Limb (tissue), 2 donors: ENCODE measurements around the gene DUSP8.
"Not testable (repeated sequence)": the region's sequence is repeated elsewhere in the genome, so short reads cannot be mapped to it uniquely, and the experiment has no call there.

Experiments used
- DNase-seq, 2 donors: peaks; one replicate each; pipeline ENCODE4 v3.0.0-alpha.2; 2016; ENCODE audit errors: extremely low spot score in 2 of 2

The DUSP8 gene

DNA sequence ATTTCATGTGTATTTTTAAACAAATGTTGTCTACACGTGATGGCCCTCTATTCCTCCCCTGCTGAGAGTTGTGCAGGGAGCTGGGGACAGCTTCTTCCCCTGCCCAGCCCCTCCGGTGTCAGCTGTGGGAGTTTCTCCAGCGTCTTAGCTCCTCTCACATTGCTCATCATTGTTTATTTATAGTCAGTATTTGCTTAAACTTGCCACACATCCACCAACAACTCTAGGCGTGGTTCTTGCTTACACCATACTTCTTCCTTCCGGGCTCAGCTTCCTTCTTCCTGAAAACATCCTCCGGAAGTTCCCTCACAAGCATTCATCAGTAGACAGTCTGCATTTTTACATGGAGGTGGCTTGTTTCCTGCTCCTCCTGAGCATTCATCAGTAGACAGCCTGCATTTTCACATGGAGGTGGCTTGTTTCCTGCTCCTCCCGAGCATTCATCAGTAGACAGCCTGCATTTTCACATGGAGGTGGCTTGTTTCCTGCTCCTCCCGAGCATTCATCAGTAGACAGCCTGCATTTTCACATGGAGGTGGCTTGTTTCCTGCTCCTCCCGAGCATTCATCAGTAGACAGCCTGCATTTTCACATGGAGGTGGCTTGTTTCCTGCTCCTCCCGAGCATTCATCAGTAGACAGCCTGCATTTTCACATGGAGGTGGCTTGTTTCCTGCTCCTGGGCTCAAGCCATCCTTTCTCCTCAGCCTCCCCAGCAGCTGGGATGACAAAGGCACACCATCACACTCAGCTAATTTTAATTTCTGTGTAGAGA is 17.3 kb upstream of the DUSP8 start:
- DNase-seq = not testable (repeated sequence)

- DNase-seq = no peak
These were observed 14.6 kb upstream of the DUSP8 start for GRCh38 chr11:1586699-1587098.

GRCh38 chr11:1584661-1585370 is 12.7 kb upstream of the DUSP8 start, which contains the start of gene KRTAP5-1:
TSS of gene KRTAP5-1 (minus strand) at chr11:1585283. CDS start at chr11:1585249, 34 bp downstream.
- not testable (repeated sequence) for DNase-seq

DNA sequence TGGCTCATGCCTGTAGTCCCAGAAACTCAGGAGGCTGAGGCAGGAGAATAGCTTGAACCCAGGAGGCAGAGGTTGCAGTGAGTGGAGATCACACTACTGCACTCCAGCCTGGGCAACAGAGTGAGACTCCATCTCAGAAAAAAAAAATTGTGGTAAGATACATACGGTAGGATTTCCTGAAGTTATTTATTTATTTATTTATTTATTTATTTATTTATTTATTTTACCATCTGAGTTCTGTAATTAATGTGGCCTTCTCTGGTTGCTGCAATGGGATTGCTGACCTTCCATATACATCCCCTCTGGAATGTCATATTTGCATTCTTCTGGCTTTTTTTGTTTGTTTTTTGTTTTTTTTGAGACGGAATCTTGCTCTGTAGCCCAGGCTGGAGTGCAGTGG is 10.8 kb upstream of the DUSP8 start:
- not testable (repeated sequence) for DNase-seq

DNA sequence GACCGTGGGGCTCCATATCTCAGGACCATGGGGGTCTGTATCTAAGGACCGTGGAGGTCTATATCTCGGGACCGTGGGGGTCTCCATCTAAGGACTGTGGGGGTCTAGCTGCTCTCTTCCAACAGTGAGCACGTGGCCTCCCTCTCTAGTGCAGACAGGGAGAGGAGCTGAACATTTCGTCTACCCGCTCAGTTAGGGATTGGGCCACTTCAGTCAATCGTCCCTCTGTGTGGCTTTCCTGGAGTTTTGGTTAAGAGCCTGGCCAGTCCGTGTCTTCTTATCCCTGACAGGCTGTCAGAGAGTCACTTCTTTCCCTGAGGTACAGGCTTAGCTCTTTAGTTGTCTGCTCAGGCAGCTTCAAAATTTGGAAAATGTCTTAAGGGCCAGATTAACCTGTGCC is 9.9 kb upstream of the DUSP8 start:
- DNase-seq = no peak

DNA sequence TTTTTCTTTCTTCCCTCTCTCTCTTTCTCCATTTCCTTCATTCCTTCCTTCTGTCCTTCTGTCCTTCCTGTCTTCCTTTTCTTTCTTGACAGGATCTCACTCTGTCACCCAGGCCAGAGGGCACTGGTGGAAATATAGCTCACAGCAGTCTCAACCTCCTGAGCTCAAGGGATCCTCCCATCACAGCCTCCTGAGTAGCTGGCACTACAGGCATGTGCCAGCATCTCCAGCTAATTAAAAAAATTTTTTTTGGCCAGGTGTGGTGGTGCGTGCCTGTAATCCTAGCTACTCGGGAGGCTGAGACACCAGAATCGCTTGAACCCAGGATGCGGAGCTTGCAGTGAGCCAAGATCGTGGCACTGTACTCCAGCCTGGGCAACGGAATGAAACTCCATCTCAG is 4.8 kb upstream of the DUSP8 start:
- DNase-seq = no peak

- not testable (repeated sequence) for DNase-seq
These were observed 3.7 kb upstream of the DUSP8 start for GRCh38 chr11:1575756-1576155.

DNA sequence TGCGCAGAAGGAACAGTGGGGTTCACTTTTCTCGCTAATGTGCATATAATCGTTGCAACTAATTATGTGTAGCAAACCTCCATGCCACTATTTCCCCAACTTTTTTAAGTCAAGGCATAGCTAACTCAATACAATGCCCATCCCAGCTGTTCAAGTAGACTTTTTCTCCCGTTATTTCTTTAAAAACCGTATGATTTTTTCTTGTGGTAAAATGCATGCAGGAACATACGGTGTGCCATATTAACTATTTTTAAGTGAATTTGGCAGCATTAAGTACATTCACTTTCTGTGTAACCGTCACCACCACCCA is 2.8 kb upstream of the DUSP8 start:
- DNase-seq = no peak

DNA sequence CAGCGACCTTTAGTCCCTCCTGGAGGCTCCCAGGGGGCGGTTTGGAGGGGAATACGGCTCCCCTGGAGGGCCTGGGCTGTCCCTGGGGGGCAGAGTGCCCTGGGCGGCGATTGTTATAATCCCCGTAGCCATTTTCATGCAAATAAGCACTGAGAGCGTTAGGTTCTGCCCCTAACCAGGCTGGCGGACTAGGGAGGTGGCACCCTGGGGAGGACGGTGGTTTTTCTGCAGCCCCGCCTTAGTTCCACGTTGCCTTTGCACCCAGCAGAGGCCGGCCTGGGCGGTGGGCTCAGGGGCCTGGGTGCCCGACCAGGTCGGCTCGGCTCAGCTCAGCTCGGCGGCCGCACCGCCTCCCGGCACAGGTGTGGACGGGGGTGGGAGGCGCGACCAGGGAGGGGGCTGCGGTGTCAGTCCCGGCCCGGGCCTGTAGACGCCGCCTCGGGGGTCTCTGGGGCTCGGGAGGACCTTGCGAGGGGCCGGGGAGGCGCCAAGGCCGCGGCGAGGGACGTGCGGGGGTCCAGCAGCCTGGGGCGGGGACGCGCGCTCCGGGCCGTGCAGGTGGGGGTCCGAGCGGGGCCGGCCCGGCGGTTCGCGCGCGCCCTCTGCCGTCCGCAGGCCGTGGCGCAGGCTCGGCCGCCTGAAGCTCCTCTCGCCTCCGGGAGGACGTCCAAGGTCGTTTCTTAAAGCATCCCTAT is 2.3 kb upstream of the DUSP8 start:
- peak; percentile 44 to 80 for DNase-seq

DNA sequence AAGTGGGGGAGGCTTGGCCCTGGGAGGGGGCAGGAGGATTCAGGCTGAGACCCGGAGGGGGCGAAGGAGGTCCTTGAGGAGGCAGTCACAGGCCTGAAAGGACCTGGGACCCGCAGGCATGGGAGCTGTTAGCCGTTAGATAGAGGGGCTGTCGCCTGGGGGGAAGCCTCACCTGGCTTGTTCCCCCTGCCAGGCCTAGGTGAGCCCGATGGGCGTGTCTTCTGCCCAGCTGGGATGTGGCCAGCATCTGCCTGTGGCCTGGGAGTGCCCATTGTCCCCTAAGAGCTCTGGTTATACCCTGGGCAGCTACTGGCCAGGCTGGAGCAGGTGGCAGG is 1.8 kb upstream of the DUSP8 start:
- DNase-seq = peak in 1 of 2 donors; percentile 56

- peak in 1 of 2 donors; percentile 62 for DNase-seq
These were observed 1.2 kb upstream of the DUSP8 start for GRCh38 chr11:1573077-1573902.

DNA sequence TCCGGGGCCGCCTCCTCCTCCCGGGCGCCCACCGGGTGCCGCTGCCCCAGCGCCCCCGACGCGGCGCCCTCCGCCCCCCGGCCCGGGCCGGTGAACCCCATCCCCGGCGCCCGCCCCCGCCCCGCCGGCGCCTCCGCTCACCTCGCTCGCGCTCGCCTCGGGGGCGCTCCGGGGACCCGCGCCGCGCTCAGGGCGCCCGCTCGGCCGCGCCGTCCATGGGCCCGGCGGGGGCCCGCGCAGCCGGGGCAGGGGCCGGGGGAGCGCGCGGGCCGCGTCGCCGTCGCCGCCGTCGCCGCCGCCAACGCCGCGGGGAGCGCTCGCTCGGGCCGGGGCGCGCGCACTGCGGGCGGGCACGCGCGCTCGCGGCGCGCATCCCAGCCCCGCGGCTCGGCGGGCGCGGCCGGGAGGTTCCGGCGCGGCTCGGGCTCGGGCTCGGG is 293 bp downstream of the DUSP8 start:
- DNase-seq = peak in 1 of 2 donors; percentile 62

GRCh38 chr11:1570896-1571759 is 943 bp downstream of the DUSP8 start:
- DNase-seq = peak in 1 of 2 donors; percentile 72

GRCh38 chr11:1570531-1570895 is 1.6 kb downstream of the DUSP8 start:
- DNase-seq = no peak

DNA sequence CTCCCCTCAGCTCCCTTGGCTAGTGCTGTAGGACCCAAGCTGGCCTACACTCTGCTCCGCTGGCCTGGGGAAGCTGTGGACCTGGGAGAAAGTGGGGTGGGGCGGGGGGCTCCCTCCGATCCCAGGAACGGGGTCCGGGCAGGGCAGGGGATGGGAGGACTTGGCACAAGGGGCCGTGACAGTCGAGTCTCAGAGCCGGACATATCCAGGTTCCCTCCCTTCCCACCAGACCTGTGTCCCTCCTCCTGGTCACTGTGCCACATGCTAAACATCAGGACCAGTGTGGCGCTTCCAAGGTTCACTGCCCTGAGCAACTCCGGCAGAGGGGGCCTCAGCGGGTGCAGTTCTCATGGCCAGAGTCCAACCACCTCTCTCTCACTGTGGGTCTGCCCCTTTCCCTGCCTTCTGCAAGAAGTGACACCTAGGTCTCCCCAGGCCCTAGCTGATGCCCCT is 2.0 kb downstream of the DUSP8 start:
- peak in 1 of 2 donors; percentile 28 for DNase-seq

GRCh38 chr11:1569251-1569780 is 2.8 kb downstream of the DUSP8 start:
- DNase-seq = peak in 1 of 2 donors; percentile 30

- DNase-seq = peak in 1 of 2 donors; percentile 59
These were observed 3.6 kb downstream of the DUSP8 start for GRCh38 chr11:1568441-1568911.

- no peak for DNase-seq
These were observed 4.4 kb downstream of the DUSP8 start for GRCh38 chr11:1567721-1568100.

DNA sequence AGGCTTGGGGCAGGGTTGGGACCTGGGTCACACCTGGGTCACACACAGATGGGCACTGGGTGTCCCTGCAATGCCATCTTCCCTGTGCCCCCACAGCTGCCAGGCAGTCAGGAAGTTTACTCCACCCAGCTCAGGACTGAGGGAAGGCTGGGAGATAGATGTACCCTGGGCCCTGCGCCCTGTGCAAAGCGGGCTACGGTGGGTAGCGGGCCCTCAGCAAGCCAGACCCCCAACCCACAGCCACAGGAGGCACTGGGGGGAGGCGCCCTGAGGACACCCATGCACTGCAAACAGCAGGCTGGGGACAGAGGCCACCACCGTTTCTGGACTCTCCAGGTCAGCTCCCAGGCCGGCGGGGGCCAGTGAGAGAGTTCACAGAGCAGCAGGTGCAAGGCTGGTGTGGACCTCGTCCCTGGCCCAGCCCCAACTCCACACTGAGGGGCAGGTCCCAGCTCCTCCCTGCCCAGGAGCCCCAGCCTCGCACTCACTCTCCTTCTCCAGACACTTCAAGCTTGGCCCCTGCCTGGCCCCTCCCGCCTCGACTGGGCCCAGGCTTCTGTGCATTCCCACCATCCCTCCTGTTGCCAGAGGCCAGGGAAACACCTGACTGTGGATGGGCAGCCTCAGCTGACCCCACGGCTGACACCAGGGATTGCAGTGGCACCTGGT is 4.9 kb downstream of the DUSP8 start:
- no peak for DNase-seq
